Mucosa of descending colon (tissue), 3 donors: Measurements from ENCODE around the gene ATG2B. TPM values are rescaled to one million over a fixed set of nuclear protein-coding genes. Genes with fewer than 3 reads are reported as not detected.

ENCODE experiments used
- ATAC-seq: fragments of 200-7000 bp; cut with Tn5 transposase; one replicate; pipeline ENCODE4 v1.9.1; 2020; ENCODE audit warnings: mild to moderate bottlenecking, moderate library complexity
- DNase-seq, 3 donors: peaks; one replicate each; pipeline ENCODE4 v3.0.0-alpha.2; 2020
- H3K36me3 ChIP-seq: fragments of 200-600 bp; one replicate; pipeline ENCODE4 v1.8.0; 2021; ENCODE audit warnings: low read depth, mild to moderate bottlenecking
- H3K4me1 ChIP-seq: fragments of 200-600 bp; one replicate; pipeline ENCODE4 v1.8.0; 2021; ENCODE audit warnings: low read depth, mild to moderate bottlenecking
- H3K4me3 ChIP-seq: fragments of 200-600 bp; one replicate; pipeline ENCODE4 v1.8.0; 2021; ENCODE audit warnings: mild to moderate bottlenecking
- H3K9me3 ChIP-seq: fragments of 200-600 bp; one replicate; pipeline ENCODE4 v1.8.0; 2021; ENCODE audit warnings: mild to moderate bottlenecking
- CTCF ChIP-seq: fragments of 200-600 bp; IDR thresholded peaks from one replicate; pipeline ENCODE4 v1.8.0; 2022; ENCODE audit warnings: antibody characterized with exemption, mild to moderate bottlenecking
- intact Hi-C, 2 donors: fragments of 100-400 bp; cut with DNase I in 1 of 2; cut with micrococcal nuclease in 1 of 2; formaldehyde crosslinking; loops; one replicate each; pipeline versions ENCODE4 v1.11.0 to v1.11.1; 2022; cut with DNase I, micrococcal nuclease
- total RNA-seq, 3 donors: library from RNA; stranded (reverse); fragmentation: NEBNext Ultra II Directional in 2 of 3; extraction: Animal tissue kit (Norgen Biotek cat#: 25700) in 2 of 3; gene quantifications; one replicate each; pipeline versions ENCODE4 v1.2.1 to v1.2.4, GENCODE V29; 2021 to 2023
- donor health status: DM: no; HTN: no; CAD: no; lungs with moderate emphysema.
- donor health status: DM: no; HTN: no; CAD: no.
- donor health status: DM: no; HTN: yes; CAD: no.

The ATG2B gene
- total RNA-seq, 3 donors from 2014 or later, result 22.1 to 35.9 (median 24.2) TPM

DNA sequence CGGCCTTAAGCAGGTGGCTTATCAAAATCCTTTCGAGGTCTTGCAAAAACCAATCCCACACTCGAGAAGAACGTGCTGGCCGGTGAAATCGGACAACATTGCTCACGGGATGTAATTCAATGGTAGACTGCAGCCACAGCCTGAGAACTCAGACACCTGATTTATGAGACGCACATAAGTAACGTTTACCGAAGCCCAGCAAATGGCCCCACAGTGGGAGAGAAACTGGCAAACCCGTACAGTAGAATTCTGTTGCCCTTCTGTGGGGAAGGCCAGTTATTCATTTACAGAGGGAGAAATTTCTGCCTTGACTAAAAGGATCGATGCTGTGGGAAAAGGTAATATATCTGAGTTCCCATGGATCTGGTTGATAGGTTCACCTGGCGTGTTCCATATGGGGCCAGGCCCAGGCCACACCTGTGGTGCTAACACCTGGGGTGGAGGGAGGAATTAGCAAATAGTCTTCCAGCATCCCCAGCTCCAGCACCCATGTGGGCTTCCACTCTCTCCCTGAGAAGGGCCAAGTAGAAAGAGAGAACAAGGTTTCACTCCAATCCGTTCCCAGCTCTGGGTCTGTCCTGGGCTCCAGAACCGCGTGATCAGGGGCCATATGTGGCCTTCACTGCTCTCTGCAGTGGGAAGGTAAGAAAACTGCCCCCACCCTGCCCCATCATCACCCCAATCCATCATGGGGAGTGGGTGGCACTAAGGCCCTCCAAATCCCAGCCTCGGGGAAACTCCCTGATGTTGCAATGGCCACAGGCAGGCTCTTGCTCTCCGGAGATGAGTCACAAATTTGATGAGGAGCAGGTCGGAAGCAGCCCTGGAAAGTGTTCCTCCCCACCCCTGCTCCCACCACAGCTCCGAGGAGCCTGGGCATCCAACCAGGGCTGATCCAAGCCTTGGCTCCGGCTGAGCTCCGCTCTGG, 94.4 kb downstream of the ATG2B start:
- Histone ChIP-seq H3K4me3 (no peak overlapping the region), H3K36me3 (no peaks in the 10 kb centered on the region), H3K9me3 (peaks cover 2% of the 10 kb centered on the region), H3K4me1 (peaks cover 3% of the 10 kb centered on the region)
- DNase-seq, result peak in 2 of 3 donors; percentile 54 to 69
- peak; percentile 44 for ATAC-seq
- intact Hi-C loops, result no loop called here
- TF ChIP-seq CTCF, result no peak

DNA sequence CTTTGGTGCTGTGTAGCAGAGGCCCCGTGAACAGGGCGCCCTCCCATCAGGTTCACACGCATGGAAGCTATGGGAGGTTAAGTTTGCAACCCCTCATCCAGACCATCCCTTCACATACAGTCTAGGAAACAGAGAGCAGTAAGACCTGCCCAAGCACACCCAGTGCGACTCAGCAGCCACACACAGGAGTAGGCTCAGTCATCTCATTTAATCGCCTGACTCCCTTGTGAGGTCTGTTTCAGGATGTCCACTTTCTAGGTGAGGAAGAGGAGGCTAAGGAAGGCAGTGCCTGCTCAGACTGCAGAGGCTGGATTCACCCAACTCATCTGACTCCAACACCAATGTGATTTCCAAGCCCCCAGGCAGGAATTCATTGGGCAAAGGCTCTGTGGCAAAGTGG, 95.2 kb downstream of the ATG2B start:
- Histone ChIP-seq H3K9me3 (peaks cover 2% of the 10 kb centered on the region), H3K4me3 (no peak overlapping the region), H3K4me1 (peaks cover 4% of the 10 kb centered on the region), H3K36me3 (no peaks in the 10 kb centered on the region)
- TF ChIP-seq CTCF, result no peak
- DNase-seq, result no peak
- peak; percentile 15 for ATAC-seq
- intact Hi-C loops, result no loop called here

DNA sequence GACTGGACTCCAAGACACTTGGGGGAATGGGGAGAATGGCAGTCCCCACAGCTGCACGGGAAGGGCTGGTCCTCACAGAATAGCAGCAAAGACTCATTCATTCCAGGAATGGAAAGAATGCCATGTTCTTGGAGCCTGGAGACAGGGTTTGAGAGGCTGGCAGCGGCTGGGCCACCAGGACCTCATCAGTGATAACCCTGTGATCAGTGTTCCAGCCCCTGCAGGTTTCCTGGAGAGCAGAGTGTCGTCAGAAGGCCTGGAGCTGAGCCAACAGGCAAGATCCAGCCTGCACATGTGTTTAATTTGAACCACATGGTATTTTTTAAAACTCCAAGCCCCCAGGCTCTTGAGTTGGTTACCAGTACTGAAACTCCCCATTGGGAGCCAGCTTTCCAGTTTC, 95.8 kb downstream of the ATG2B start:
- intact Hi-C loops, result no loop called here
- no peak for ATAC-seq
- Histone ChIP-seq H3K36me3 (no peaks in the 10 kb centered on the region), H3K4me1 (peaks cover 7% of the 10 kb centered on the region), H3K4me3 (no peak overlapping the region), H3K9me3 (no peaks in the 10 kb centered on the region)
- DNase-seq, result no peak
- no peak for TF ChIP-seq CTCF

DNA sequence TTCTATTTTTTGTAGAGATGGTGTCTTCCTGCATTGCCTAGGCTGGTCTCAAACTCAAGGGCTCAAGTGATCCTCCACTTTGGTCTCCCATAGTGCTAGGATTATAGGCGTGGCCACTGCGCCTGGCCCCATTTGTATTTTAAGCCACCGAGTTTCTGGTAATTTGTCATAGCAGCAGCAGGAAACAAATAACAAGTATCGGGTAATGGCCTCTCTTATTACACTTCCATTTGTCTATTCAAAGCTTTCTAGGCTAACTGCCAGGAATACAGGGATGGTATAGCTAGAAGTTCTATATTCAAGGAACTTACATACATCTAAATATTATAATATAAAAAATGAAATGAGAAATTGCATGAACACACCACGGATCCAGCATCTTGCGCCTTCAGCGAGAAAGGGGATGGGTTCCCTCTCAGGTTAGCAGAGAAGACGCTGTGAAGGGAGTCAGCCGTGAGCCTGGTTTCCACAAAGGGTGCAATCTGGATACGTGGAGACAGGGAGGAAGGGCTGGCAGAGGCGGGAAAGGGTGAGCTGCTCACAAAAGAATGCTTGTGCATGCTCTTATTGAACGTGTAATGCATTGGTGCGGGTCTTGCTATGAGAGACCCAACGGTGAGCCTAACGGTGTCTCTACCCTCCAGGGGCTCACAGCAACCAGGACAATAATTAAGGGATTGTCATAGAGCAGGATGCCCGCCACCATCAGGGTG, 97.6 kb downstream of the ATG2B start:
- Histone ChIP-seq H3K9me3 (no peaks in the 10 kb centered on the region), H3K36me3 (no peaks in the 10 kb centered on the region), H3K4me3 (no peak overlapping the region), H3K4me1 (peaks cover 19% of the 10 kb centered on the region)
- TF ChIP-seq CTCF, result no peak
- intact Hi-C loops, result no loop called here
- no peak for ATAC-seq
- DNase-seq, result no peak

DNA sequence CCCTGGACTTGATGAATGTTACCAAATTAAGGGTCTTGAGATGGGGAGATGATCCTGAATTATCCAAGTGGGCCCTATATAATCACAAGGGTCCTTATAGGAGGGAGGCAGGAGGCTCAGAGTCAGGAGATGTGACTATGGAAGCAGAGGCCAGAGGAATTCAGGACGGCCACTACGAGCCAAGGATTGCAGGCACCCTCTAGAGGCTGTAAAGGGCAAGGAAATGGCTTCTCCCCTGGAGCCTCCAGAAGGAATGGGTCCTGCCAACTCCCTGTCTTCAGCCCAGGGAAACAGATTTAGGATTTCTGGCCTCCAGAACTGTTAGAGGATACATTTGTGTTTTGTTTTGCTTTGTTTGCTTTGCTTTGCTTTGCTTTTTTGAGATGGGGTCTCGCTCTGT, 98.3 kb downstream of the ATG2B start:
- DNase-seq (peak in 1 of 3 donors; percentile 46), ATAC-seq (peak; percentile 52)
- Histone ChIP-seq H3K9me3 (no peaks in the 10 kb centered on the region), H3K4me1 (peaks cover 19% of the 10 kb centered on the region), H3K4me3 (no peak overlapping the region), H3K36me3 (no peaks in the 10 kb centered on the region)
- peak; percentile 18 for TF ChIP-seq CTCF
- intact Hi-C loops, result no loop called here
